Measurements from ENCODE around the gene CYB5D1.

CYB5D1 gene

GRCh38 chr17:7910711-7911110 lies 52.9 kb downstream of the CYB5D1 start:
- Histone ChIP-seq H3K9ac (ENCODE audit: low read depth, low read length) (no peak overlapping the region), H3K36me3 (ENCODE audit: insufficient read depth, low read length) (peaks cover 70% of the 10 kb centered on the region), H3K27me3 (ENCODE audit: insufficient read depth, low read length, poor library complexity) (no peaks in the 10 kb centered on the region), H3K4me3 (ENCODE audit: low read depth in 1 of 2, low read length in 2 of 2) (no peak overlapping the region), H3K9me3 (ENCODE audit: insufficient read depth, low read length, severe bottlenecking) (no peaks in the 10 kb centered on the region), H2AFZ (ENCODE audit: low read depth, low read length) (no peak overlapping the region), H3K79me2 (ENCODE audit: insufficient read depth, low read length) (peaks cover 9% of the 10 kb centered on the region), H3K4me2 (ENCODE audit: insufficient read depth, low read length) (no peak overlapping the region), H3K4me1 (ENCODE audit: insufficient read depth, low read length) (peaks cover 23% of the 10 kb centered on the region), H3K27ac (ENCODE audit: low read length) (no peak overlapping the region), H4K20me1 (ENCODE audit: insufficient read depth, low read length) (peaks cover 9% of the 10 kb centered on the region; the same call in 1 of the 2 replicates)
- no peak for ATAC-seq (ENCODE audit: insufficient read depth, low read depth)
- TF ChIP-seq EZH2 (IDR thresholded peaks at IDR 0.05; ENCODE audit: borderline replicate concordance, low read depth, low read length, severe bottlenecking) = no peak
- no peak for DNase-seq

GRCh38 chr17:7911116-7911515 lies 53.3 kb downstream of the CYB5D1 start:
- no peak for DNase-seq
- Histone ChIP-seq H3K79me2 (ENCODE audit: insufficient read depth, low read length) (peaks cover 9% of the 10 kb centered on the region), H3K9ac (ENCODE audit: low read depth, low read length) (no peak overlapping the region), H3K4me3 (ENCODE audit: low read depth in 1 of 2, low read length in 2 of 2) (no peak overlapping the region), H2AFZ (ENCODE audit: low read depth, low read length) (no peak overlapping the region), H3K36me3 (ENCODE audit: insufficient read depth, low read length) (peaks cover 66% of the 10 kb centered on the region), H3K4me1 (ENCODE audit: insufficient read depth, low read length) (peaks cover 26% of the 10 kb centered on the region), H3K27me3 (ENCODE audit: insufficient read depth, low read length, poor library complexity) (no peaks in the 10 kb centered on the region), H3K9me3 (ENCODE audit: insufficient read depth, low read length, severe bottlenecking) (no peaks in the 10 kb centered on the region), H4K20me1 (ENCODE audit: insufficient read depth, low read length) (peaks cover 9% of the 10 kb centered on the region; the same call in 1 of the 2 replicates), H3K27ac (ENCODE audit: low read length) (no peak overlapping the region), H3K4me2 (ENCODE audit: insufficient read depth, low read length) (no peak overlapping the region)
- TF ChIP-seq CTCF (IDR thresholded peaks at IDR 0.05; ENCODE audit: borderline replicate concordance, extremely low read depth, low read length, poor library complexity, severe bottlenecking) (no peak), EZH2 (IDR thresholded peaks at IDR 0.05; ENCODE audit: borderline replicate concordance, low read depth, low read length, severe bottlenecking) (no peak)
- ATAC-seq (ENCODE audit: insufficient read depth, low read depth) = no peak

Data from DND-41 (cell line).